Breast epithelium (tissue), 3 donors: ENCODE results near the gene PTP4A1.

ENCODE experiments used
- POLR2A ChIP-seq: fragments of 450-650 bp; IDR thresholded peaks from one replicate; pipeline ENCODE4 v1.6.1; 2016; ENCODE audit warnings: antibody characterized with exemption, mild to moderate bottlenecking, moderate library complexity
- POLR2AphosphoS5 ChIP-seq, 3 donors: sonication (generic); formaldehyde crosslinking; IDR thresholded peaks; one replicate each; pipeline ENCODE4 v1.6.1; 2017; ENCODE audit warnings: antibody characterized with exemption in 3 of 3
- TF ChIP-seq, protein P1 (sequence below), 3 donors: fragments of 450-650 bp; IDR thresholded peaks; one replicate each; pipeline ENCODE4 v1.5.1; 2016 to 2017; ENCODE audit warnings: antibody characterized with exemption in 3 of 3, mild to moderate bottlenecking in 3 of 3, moderate library complexity in 3 of 3

DNA sequence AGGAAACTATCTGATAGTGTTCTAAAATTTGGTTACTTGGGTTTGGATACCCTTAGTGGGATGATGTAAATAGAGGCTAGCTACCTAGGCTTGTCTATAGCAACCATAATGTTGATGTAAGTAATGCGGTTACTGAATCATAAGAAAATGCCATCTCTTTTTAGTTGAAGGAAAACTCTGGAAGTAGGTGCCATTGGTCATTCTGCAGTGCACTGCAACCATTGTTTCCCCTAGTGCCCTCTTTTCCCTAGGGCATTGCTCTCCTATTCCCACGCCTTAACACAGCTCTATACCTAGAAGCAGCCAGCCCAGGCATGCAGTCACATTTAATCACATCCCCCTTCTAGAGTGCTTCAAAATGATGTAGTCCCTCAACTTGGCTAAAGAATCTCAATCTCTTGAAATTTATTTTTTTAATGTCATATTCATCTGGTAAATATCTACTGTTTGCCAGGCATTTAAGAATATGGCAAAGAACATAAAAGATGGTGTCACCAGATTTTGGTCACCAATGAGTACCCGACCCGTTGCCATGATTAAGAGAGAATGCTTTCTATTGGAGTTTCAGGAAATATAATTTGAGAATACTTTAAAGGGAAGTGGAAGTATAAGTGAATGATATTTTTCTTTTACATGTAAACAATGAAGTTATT is 10.4 kb downstream of the PTP4A1 start:
- TF ChIP-seq POLR2A (no peak), POLR2AphosphoS5 (IDR thresholded peaks at IDR 0.05) (no peak)
- TF ChIP-seq, protein P1, sequence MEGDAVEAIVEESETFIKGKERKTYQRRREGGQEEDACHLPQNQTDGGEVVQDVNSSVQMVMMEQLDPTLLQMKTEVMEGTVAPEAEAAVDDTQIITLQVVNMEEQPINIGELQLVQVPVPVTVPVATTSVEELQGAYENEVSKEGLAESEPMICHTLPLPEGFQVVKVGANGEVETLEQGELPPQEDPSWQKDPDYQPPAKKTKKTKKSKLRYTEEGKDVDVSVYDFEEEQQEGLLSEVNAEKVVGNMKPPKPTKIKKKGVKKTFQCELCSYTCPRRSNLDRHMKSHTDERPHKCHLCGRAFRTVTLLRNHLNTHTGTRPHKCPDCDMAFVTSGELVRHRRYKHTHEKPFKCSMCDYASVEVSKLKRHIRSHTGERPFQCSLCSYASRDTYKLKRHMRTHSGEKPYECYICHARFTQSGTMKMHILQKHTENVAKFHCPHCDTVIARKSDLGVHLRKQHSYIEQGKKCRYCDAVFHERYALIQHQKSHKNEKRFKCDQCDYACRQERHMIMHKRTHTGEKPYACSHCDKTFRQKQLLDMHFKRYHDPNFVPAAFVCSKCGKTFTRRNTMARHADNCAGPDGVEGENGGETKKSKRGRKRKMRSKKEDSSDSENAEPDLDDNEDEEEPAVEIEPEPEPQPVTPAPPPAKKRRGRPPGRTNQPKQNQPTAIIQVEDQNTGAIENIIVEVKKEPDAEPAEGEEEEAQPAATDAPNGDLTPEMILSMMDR (IDR thresholded peaks at IDR 0.05): no peak
